Astrocyte (in vitro differentiated cells and primary cell): Measurements from ENCODE around the gene PIGQ. TPM values are rescaled to one million over a fixed set of nuclear protein-coding genes. Genes with fewer than 3 reads are reported as not detected.
"Not testable (repeated sequence)": the region's sequence is repeated elsewhere in the genome, so short reads cannot be mapped to it uniquely, and the experiment has no call there.

Source experiments
- DNase-seq: peaks from one replicate; pipeline ENCODE4 v3.0.0-alpha.2; 2010; ENCODE audit warnings: low read depth
- FAIRE-seq: peaks from 2 replicates; lab custom pipeline; 2011; peaks lifted over from hg19 to GRCh38; lab: Jason Lieb, UNC
- H2AFZ ChIP-seq: 2 replicates; pipeline ENCODE4 v1.6.0; 2012; ENCODE audit warnings: low read depth, low read length, inconsistent platforms
- H3K27ac ChIP-seq: 2 replicates; pipeline ENCODE4 v1.5.1; 2011; ENCODE audit warnings: low read depth, low read length, inconsistent platforms
- H3K27me3 ChIP-seq: 2 replicates; pipeline ENCODE4 v1.6.0; 2011; ENCODE audit warnings: low read length, inconsistent platforms; ENCODE audit not compliant: insufficient read depth
- H3K36me3 ChIP-seq: 2 replicates; pipeline ENCODE4 v1.5.1; 2011; ENCODE audit warnings: low read length, inconsistent platforms; ENCODE audit not compliant: insufficient read depth
- H3K4me1 ChIP-seq: 2 replicates; pipeline ENCODE4 v1.5.1; 2011; ENCODE audit warnings: low read length, inconsistent platforms; ENCODE audit not compliant: insufficient read depth
- H3K4me2 ChIP-seq: 2 replicates; pipeline ENCODE4 v1.6.0; 2012; ENCODE audit warnings: low read length, inconsistent platforms
- H3K4me3 ChIP-seq: 2 replicates; pipeline ENCODE4 v1.5.1; 2011; ENCODE audit warnings: low read depth, mild to moderate bottlenecking, low read length, inconsistent platforms; ENCODE audit not compliant: insufficient read depth
- H3K79me2 ChIP-seq: 2 replicates; pipeline ENCODE4 v1.6.0; 2012; ENCODE audit warnings: mild to moderate bottlenecking, low read length, inconsistent platforms; ENCODE audit not compliant: insufficient read depth
- H3K9ac ChIP-seq: 2 replicates; pipeline ENCODE4 v1.6.0; 2012; ENCODE audit warnings: mild to moderate bottlenecking, low read length, inconsistent platforms
- H3K9me3 ChIP-seq: 2 replicates; pipeline ENCODE4 v1.5.1; 2012; ENCODE audit warnings: low read depth, mild to moderate bottlenecking, low read length, inconsistent platforms; ENCODE audit not compliant: insufficient read depth
- H4K20me1 ChIP-seq: 2 replicates; pipeline ENCODE4 v1.6.0; 2012; ENCODE audit warnings: low read length, inconsistent platforms; ENCODE audit not compliant: insufficient read depth
- H3K27ac Mint-ChIP-seq: one replicate; pipeline ENCODE4 v1.8.0; 2021; ENCODE audit warnings: mild to moderate bottlenecking, mixed read lengths; ENCODE audit not compliant: unreplicated experiment
- H3K27me3 Mint-ChIP-seq: one replicate; pipeline ENCODE4 v1.8.0; 2021; ENCODE audit warnings: low read depth, mixed read lengths; ENCODE audit not compliant: unreplicated experiment
- H3K36me3 Mint-ChIP-seq: one replicate; pipeline ENCODE4 v1.8.0; 2021; ENCODE audit warnings: low read depth, mixed read lengths; ENCODE audit not compliant: unreplicated experiment
- H3K4me1 Mint-ChIP-seq: one replicate; pipeline ENCODE4 v1.8.0; 2021; ENCODE audit warnings: low read depth, mixed read lengths; ENCODE audit not compliant: unreplicated experiment
- H3K4me3 Mint-ChIP-seq: one replicate; pipeline ENCODE4 v1.8.0; 2021; ENCODE audit warnings: mild to moderate bottlenecking, moderate library complexity, mixed read lengths; ENCODE audit not compliant: unreplicated experiment
- H3K9me3 Mint-ChIP-seq: one replicate; pipeline ENCODE4 v1.8.0; 2021; ENCODE audit warnings: mild to moderate bottlenecking, mixed read lengths; ENCODE audit not compliant: unreplicated experiment
- EZH2 ChIP-seq: IDR thresholded peaks from 2 replicates; pipeline ENCODE4 v1.6.1; 2012; ENCODE audit warnings: mild to moderate bottlenecking, low read length, inconsistent platforms; ENCODE audit not compliant: insufficient read depth
- total RNA-seq: library from RNA; stranded (reverse); gene quantifications from 2 replicates; pipeline ENCODE4 v1.2.1, GENCODE V29; 2021
- TF ChIP-seq, protein P1 (sequence below): IDR thresholded peaks from 2 replicates; pipeline ENCODE4 v1.5.1; 2011; ENCODE audit warnings: low read depth, mild to moderate bottlenecking, inconsistent platforms, low read length, moderate library complexity; ENCODE audit not compliant: insufficient read depth

The PIGQ gene
- total RNA-seq, 1 donor from 2014 or later = 22.4 TPM

- Histone ChIP-seq H2AFZ (no peak overlapping the region), H3K4me2 (no peak overlapping the region), H3K9me3 (no peaks in the 10 kb centered on the region), H3K36me3 (no peaks in the 10 kb centered on the region), H3K9ac (no peak overlapping the region), H3K4me3 (no peak overlapping the region), H3K27me3 (no peaks in the 10 kb centered on the region), H3K79me2 (peaks cover 60% of the 10 kb centered on the region), H4K20me1 (peaks cover 74% of the 10 kb centered on the region), H3K27ac (no peak overlapping the region), H3K4me1 (no peaks in the 10 kb centered on the region)
- DNase-seq (no peak), FAIRE-seq (no peak)
- Mint-ChIP-seq H3K27me3 (no peaks in the 10 kb centered on the region), H3K27ac (no peak overlapping the region), H3K9me3 (no peaks in the 10 kb centered on the region), H3K36me3 (peaks cover 15% of the 10 kb centered on the region), H3K4me3 (no peak overlapping the region), H3K4me1 (no peaks in the 10 kb centered on the region)
- TF ChIP-seq EZH2 = no peak
Observed at GRCh38 chr16:596736-597060, 26.9 kb downstream of the PIGQ start.

DNA sequence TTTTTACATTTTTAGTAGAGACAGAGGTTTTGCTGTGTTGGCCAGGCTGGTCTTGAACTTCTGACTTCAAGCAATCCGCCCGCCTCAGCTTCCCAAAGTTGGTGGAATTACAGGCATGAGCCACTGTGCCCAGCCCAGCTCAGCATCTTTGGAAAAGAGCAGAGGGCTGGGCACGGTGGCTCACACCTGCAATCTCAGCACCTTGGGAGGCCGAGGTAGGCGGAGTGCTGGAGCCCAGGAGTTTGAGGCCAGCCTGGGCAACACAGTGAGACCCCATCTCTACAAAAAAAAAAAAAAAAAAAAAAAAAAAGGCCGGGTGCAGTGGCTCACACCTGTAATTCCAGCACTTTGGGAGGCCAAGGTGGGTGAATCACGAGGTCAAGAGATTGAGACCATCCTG is 27.9 kb downstream of the PIGQ start:
- H3K36me3 Mint-ChIP-seq = peaks cover 13% of the 10 kb centered on the region
- not testable (repeated sequence) for H3K4me1 Mint-ChIP-seq, H3K27ac Mint-ChIP-seq, H3K4me1 ChIP-seq, H3K36me3 ChIP-seq, H3K4me3 ChIP-seq, H3K9ac ChIP-seq, H3K27ac ChIP-seq, H3K4me2 ChIP-seq, H3K9me3 Mint-ChIP-seq, H3K27me3 ChIP-seq, DNase-seq, H3K9me3 ChIP-seq, H3K27me3 Mint-ChIP-seq, FAIRE-seq, H3K4me3 Mint-ChIP-seq, H2AFZ ChIP-seq
- H4K20me1 ChIP-seq = peaks cover 67% of the 10 kb centered on the region
- peaks cover 52% of the 10 kb centered on the region for H3K79me2 ChIP-seq

DNA sequence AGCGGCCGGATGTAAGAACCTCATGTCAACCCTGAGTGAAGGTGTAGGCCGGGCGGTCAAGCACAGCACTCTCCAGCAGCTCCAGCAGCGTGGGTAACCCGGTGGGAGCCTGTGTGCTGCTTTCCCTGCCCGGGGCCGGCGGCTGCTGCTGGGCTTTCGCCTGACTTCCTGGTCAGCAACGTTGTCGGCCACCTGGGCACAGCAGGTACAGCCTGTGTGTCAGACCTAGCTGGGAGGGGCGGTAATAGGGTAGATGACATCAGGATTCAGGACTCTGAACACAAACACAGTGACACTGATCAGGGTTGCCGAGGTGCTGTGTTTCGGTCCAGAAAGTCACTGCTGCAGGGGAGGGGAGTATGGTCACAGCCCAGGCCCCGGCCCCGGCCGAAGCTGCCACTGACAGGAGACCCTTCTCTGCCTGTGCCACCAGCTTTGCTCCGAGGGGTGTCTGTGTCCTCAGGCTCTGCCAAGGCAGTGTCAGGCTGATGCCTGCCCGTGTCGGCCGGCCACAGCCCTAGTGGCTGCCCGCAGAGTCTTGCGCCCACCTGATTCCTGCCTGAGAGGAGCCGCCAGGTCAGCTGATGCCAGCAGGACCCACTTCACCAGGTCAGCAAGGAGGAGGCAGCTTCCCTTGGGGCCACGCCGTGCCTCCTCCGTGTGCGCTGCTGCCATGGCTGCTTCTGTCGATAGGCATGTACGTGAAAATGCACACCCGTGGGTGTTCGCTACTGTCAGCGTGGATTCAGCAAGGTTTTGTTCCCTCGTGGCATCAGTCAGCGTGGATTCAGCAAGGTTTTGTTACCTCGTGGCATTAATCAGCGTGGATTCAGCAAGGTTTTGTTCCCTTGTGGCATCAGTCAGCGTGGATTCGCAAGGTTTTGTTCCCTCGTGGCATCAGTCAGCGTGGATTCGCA is 29.3 kb downstream of the PIGQ start:
- H4K20me1 ChIP-seq = peaks cover 65% of the 10 kb centered on the region
- no peak overlapping the region for H2AFZ ChIP-seq
- H3K4me1 Mint-ChIP-seq = no peaks in the 10 kb centered on the region
- no peak overlapping the region for H3K27ac ChIP-seq
- H3K36me3 ChIP-seq = no peaks in the 10 kb centered on the region
- H3K9me3 ChIP-seq = no peaks in the 10 kb centered on the region
- no peak overlapping the region for H3K4me2 ChIP-seq
- no peak for FAIRE-seq
- H3K4me1 ChIP-seq = no peaks in the 10 kb centered on the region
- H3K36me3 Mint-ChIP-seq = peaks cover 13% of the 10 kb centered on the region
- H3K4me3 Mint-ChIP-seq = no peak overlapping the region
- H3K27me3 Mint-ChIP-seq = no peaks in the 10 kb centered on the region
- no peak overlapping the region for H3K4me3 ChIP-seq
- no peaks in the 10 kb centered on the region for H3K9me3 Mint-ChIP-seq
- H3K27ac Mint-ChIP-seq = no peak overlapping the region
- TF ChIP-seq, protein P1, sequence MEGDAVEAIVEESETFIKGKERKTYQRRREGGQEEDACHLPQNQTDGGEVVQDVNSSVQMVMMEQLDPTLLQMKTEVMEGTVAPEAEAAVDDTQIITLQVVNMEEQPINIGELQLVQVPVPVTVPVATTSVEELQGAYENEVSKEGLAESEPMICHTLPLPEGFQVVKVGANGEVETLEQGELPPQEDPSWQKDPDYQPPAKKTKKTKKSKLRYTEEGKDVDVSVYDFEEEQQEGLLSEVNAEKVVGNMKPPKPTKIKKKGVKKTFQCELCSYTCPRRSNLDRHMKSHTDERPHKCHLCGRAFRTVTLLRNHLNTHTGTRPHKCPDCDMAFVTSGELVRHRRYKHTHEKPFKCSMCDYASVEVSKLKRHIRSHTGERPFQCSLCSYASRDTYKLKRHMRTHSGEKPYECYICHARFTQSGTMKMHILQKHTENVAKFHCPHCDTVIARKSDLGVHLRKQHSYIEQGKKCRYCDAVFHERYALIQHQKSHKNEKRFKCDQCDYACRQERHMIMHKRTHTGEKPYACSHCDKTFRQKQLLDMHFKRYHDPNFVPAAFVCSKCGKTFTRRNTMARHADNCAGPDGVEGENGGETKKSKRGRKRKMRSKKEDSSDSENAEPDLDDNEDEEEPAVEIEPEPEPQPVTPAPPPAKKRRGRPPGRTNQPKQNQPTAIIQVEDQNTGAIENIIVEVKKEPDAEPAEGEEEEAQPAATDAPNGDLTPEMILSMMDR = no peak
- TF ChIP-seq EZH2 = no peak
- H3K9ac ChIP-seq = no peak overlapping the region
- DNase-seq = no peak
- peaks cover 42% of the 10 kb centered on the region for H3K79me2 ChIP-seq
- H3K27me3 ChIP-seq = no peaks in the 10 kb centered on the region
